HG02943 (cell line): Measurements from ENCODE around the gene KIRREL1.

Experiments used
- ATAC-seq: cut with Tn5 transposase; IDR thresholded peaks from one replicate; pipeline ENCODE4 v1.9.1; 2021; ENCODE audit warnings: mild to moderate bottlenecking, low read depth, moderate library complexity; ENCODE audit not compliant: unreplicated experiment

Gene KIRREL1

GRCh38 chr1:157971769-157972168, 21.7 kb upstream of the KIRREL1 start:
- ATAC-seq: no peak

GRCh38 chr1:157975228-157975950, 18.1 kb upstream of the KIRREL1 start:
- ATAC-seq: no peak

- ATAC-seq: no peak
These were observed 16.6 kb upstream of the KIRREL1 start for GRCh38 chr1:157976888-157977287.

GRCh38 chr1:157978586-157979403, 14.7 kb upstream of the KIRREL1 start:
- no peak for ATAC-seq

GRCh38 chr1:157982136-157982535, 11.3 kb upstream of the KIRREL1 start:
- ATAC-seq: no peak

- ATAC-seq: no peak
These were observed 9.7 kb upstream of the KIRREL1 start for GRCh38 chr1:157983787-157984186.

GRCh38 chr1:157984469-157984868, 9.0 kb upstream of the KIRREL1 start:
- ATAC-seq: no peak

GRCh38 chr1:157985473-157985872, 8.0 kb upstream of the KIRREL1 start:
- ATAC-seq: no peak

GRCh38 chr1:157988002-157988401, 5.4 kb upstream of the KIRREL1 start:
- ATAC-seq: no peak

- no peak for ATAC-seq
These were observed 1.2 kb upstream of the KIRREL1 start for GRCh38 chr1:157992031-157992832.

- ATAC-seq: no peak
These were observed 655 bp upstream of the KIRREL1 start for GRCh38 chr1:157992833-157993146.

- ATAC-seq: no peak
These were observed 617 bp downstream of the KIRREL1 start for GRCh38 chr1:157993918-157994605.

- no peak for ATAC-seq
These were observed 1.5 kb downstream of the KIRREL1 start for GRCh38 chr1:157994704-157995582.

- ATAC-seq: no peak
These were observed 2.2 kb downstream of the KIRREL1 start for GRCh38 chr1:157995583-157996169.

GRCh38 chr1:157996433-157996832, 3.0 kb downstream of the KIRREL1 start:
- ATAC-seq: no peak

- ATAC-seq: no peak
These were observed 7.1 kb downstream of the KIRREL1 start for GRCh38 chr1:158000507-158000906.

- no peak for ATAC-seq
These were observed 8.7 kb downstream of the KIRREL1 start for GRCh38 chr1:158002022-158002630.

GRCh38 chr1:158002631-158003405, 9.4 kb downstream of the KIRREL1 start:
- ATAC-seq: no peak
